LoVo (cell line): ENCODE data around the gene TUBB2B.
"Not testable (repeated sequence)": the region's sequence is repeated elsewhere in the genome, so short reads cannot be mapped to it uniquely, and the experiment has no call there.

Source experiments
- DNase-seq: peaks from one replicate; pipeline ENCODE4 v3.0.0-alpha.2; 2016; ENCODE audit warnings: low spot score

The TUBB2B gene

GRCh38 chr6:3258201-3258600 is 30.7 kb upstream of the TUBB2B start:
- DNase-seq = no peak

GRCh38 chr6:3253597-3253961 is 26.1 kb upstream of the TUBB2B start:
- no peak for DNase-seq

GRCh38 chr6:3252861-3253596 is 25.6 kb upstream of the TUBB2B start:
- DNase-seq = peak; percentile 26

- peak; percentile 73 for DNase-seq
These were observed 24.9 kb upstream of the TUBB2B start for GRCh38 chr6:3252369-3252768.

GRCh38 chr6:3251462-3252314 is 24.2 kb upstream of the TUBB2B start:
- peak; percentile 88 for DNase-seq

GRCh38 chr6:3250231-3250675 is 22.8 kb upstream of the TUBB2B start:
- DNase-seq = no peak

GRCh38 chr6:3249821-3250220 is 22.4 kb upstream of the TUBB2B start:
- no peak for DNase-seq

- DNase-seq = no peak
These were observed 20.0 kb upstream of the TUBB2B start for GRCh38 chr6:3247255-3248146.

GRCh38 chr6:3245216-3245615 is 17.8 kb upstream of the TUBB2B start:
- no peak for DNase-seq

GRCh38 chr6:3244832-3245161 is 17.3 kb upstream of the TUBB2B start:
- DNase-seq = not testable (repeated sequence)

GRCh38 chr6:3244003-3244831 is 16.8 kb upstream of the TUBB2B start:
- DNase-seq = no peak

GRCh38 chr6:3242768-3243167 is 15.3 kb upstream of the TUBB2B start:
- no peak for DNase-seq

GRCh38 chr6:3241745-3242144 is 14.3 kb upstream of the TUBB2B start:
- DNase-seq = not testable (repeated sequence)

GRCh38 chr6:3240595-3240994 is 13.1 kb upstream of the TUBB2B start:
- DNase-seq = no peak

- DNase-seq = no peak
These were observed 11.8 kb upstream of the TUBB2B start for GRCh38 chr6:3239110-3239830.

- DNase-seq = no peak
These were observed 10.6 kb upstream of the TUBB2B start for GRCh38 chr6:3237761-3238662.

GRCh38 chr6:3236005-3236404 is 8.6 kb upstream of the TUBB2B start:
- DNase-seq = no peak

- DNase-seq = no peak
These were observed 8.0 kb upstream of the TUBB2B start for GRCh38 chr6:3235486-3235885.

GRCh38 chr6:3233904-3234303 is 6.5 kb upstream of the TUBB2B start:
- DNase-seq = no peak

- DNase-seq = no peak
These were observed 5.9 kb upstream of the TUBB2B start for GRCh38 chr6:3233321-3233720.
